ENCODE results near the gene PRDM16. TPM values are rescaled to one million over a fixed set of nuclear protein-coding genes. Genes with fewer than 3 reads are reported as not detected.

The PRDM16 gene
- total RNA-seq, 1 experiment from 2014 or later, result 0.17 TPM

GRCh38 chr1:3277011-3277471, 208.0 kb downstream of the PRDM16 start:
- TF ChIP-seq, protein P1, sequence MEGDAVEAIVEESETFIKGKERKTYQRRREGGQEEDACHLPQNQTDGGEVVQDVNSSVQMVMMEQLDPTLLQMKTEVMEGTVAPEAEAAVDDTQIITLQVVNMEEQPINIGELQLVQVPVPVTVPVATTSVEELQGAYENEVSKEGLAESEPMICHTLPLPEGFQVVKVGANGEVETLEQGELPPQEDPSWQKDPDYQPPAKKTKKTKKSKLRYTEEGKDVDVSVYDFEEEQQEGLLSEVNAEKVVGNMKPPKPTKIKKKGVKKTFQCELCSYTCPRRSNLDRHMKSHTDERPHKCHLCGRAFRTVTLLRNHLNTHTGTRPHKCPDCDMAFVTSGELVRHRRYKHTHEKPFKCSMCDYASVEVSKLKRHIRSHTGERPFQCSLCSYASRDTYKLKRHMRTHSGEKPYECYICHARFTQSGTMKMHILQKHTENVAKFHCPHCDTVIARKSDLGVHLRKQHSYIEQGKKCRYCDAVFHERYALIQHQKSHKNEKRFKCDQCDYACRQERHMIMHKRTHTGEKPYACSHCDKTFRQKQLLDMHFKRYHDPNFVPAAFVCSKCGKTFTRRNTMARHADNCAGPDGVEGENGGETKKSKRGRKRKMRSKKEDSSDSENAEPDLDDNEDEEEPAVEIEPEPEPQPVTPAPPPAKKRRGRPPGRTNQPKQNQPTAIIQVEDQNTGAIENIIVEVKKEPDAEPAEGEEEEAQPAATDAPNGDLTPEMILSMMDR (conservative IDR thresholded peaks at IDR 0.05), result no peak
- Histone ChIP-seq H2BK20ac (ENCODE audit: low read depth, low read length, poor library complexity, severe bottlenecking) (no peak overlapping the region), H3K79me2 (ENCODE audit: insufficient read depth, low read length) (no peaks in the 10 kb centered on the region), H3K4ac (ENCODE audit: low read depth, low read length) (no peak overlapping the region), H4K91ac (ENCODE audit: insufficient read length, low read depth, low read length) (no peak overlapping the region), H3K4me2 (ENCODE audit: insufficient read depth, insufficient read length, low read length) (no peak overlapping the region), H3K79me1 (ENCODE audit: insufficient read depth, low read depth, low read length, poor library complexity, severe bottlenecking) (no peaks in the 10 kb centered on the region), H2BK5ac (ENCODE audit: insufficient read length, low read length) (no peak overlapping the region), H2AFZ (ENCODE audit: low read length) (no peak overlapping the region), H3K18ac (ENCODE audit: insufficient read length, low read depth, low read length) (no peak overlapping the region), H3K4me1 (ENCODE audit: insufficient read depth, low read length) (no peaks in the 10 kb centered on the region), H3K27ac (ENCODE audit: insufficient read length, low read depth, low read length) (no peak overlapping the region), H2BK120ac (ENCODE audit: low read depth, low read length, poor library complexity, severe bottlenecking) (no peak overlapping the region), H4K5ac (ENCODE audit: insufficient read length, low read depth, low read length) (no peak overlapping the region), H4K8ac (replicated peaks; ENCODE audit: insufficient read length, low read depth, low read length) (no peak overlapping the region), H3K9ac (ENCODE audit: extremely low read depth, insufficient read length, low read length) (no peak overlapping the region), H3K14ac (ENCODE audit: insufficient read depth, low read length) (0 out of 2 replicates have a peak overlapping the region, but pooled peaks have one; percentile 41), H3K56ac (ENCODE audit: insufficient read length, low read depth, low read length) (no peak overlapping the region), H4K20me1 (ENCODE audit: control insufficient read depth, insufficient read depth, insufficient read length) (no peaks in the 10 kb centered on the region), H3T11ph (ENCODE audit: low read length) (no peak overlapping the region), H2BK15ac (ENCODE audit: low read depth, low read length) (no peak overlapping the region), H3K23me2 (ENCODE audit: insufficient read length, low read depth, low read length, poor library complexity, severe bottlenecking) (no peaks in the 10 kb centered on the region), H3K23ac (ENCODE audit: insufficient read length, low read depth, low read length) (no peak overlapping the region), H2BK12ac (ENCODE audit: insufficient read length, low read depth, low read length) (no peak overlapping the region), H3K27me3 (ENCODE audit: insufficient read depth, low read length) (no peaks in the 10 kb centered on the region), H2AK5ac (ENCODE audit: insufficient read length, low read length) (no peak overlapping the region), H3K9me3 (ENCODE audit: control insufficient read depth, low read depth, low read length) (no peaks in the 10 kb centered on the region)
- no peak for DNase-seq
- Mint-ChIP-seq H3K4me3 (no peak overlapping the region), H3K27ac (no peak overlapping the region), H3K36me3 (ENCODE audit: insufficient read depth in 1 of 3, low read depth in 3 of 3) (no peaks in the 10 kb centered on the region), H3K9me3 (no peaks in the 10 kb centered on the region; a peak in 2 of 5 replicates), H3K4me1 (peaks cover 0 to 2% of the 10 kb centered on the region in 2 experiments; a peak in 1 of 4 replicates), H3K27me3 (ENCODE audit: low read depth) (no peaks in the 10 kb centered on the region)
- WGBS (ENCODE audit: extremely low coverage, insufficient read length, low lambda C conversion rate), result no CpG with 5 or more reads among the region's 15 CpGs

All from H9 (cell line).